Liver (tissue), 3 donors: Measurements from ENCODE around the gene FRK.

ENCODE experiments used
- ATF3 ChIP-seq: IDR thresholded peaks from 2 replicates; pipeline ENCODE4 v1.6.1; 2016; ENCODE audit warnings: antibody characterized with exemption
- CTCF ChIP-seq: fragments of 150-350 bp; IDR thresholded peaks from 2 replicates; pipeline ENCODE4 v1.5.1; 2017; ENCODE audit warnings: improper control_type of control experiment, low read depth, low read length; ENCODE audit not compliant: missing input control
- FOXA1 ChIP-seq: IDR thresholded peaks from 2 replicates; pipeline ENCODE4 v1.6.1; 2016; ENCODE audit warnings: antibody characterized with exemption
- MAX ChIP-seq: IDR thresholded peaks from 2 replicates; pipeline ENCODE4 v1.6.1; 2016; ENCODE audit warnings: antibody characterized with exemption
- ZBTB33 ChIP-seq: IDR thresholded peaks from 2 replicates; pipeline ENCODE4 v1.6.1; 2016; ENCODE audit warnings: antibody characterized with exemption
- donor health status: healthy.
- donor health status: healthy.

- TF ChIP-seq CTCF (no peak), FOXA1 (no peak), ZBTB33 (no peak), MAX (no peak), ATF3 (no peak)
Observed at GRCh38 chr6:115922971-115923370, 137.7 kb downstream of the FRK start.
